Stimulated activated CD8-positive, alpha-beta memory T cell treated with anti-CD3 and anti-CD28 coated beads, Interleukin-4, amount 100 ng/mL, for 48 hours (primary cell): ENCODE results near the gene SYCP3.
"Not testable (repeated sequence)": the region's sequence is repeated elsewhere in the genome, so short reads cannot be mapped to it uniquely, and the experiment has no call there.

Experiments used
- DNase-seq: peaks from one replicate; pipeline ENCODE4 v3.0.0-alpha.2; 2020

Gene SYCP3

DNA sequence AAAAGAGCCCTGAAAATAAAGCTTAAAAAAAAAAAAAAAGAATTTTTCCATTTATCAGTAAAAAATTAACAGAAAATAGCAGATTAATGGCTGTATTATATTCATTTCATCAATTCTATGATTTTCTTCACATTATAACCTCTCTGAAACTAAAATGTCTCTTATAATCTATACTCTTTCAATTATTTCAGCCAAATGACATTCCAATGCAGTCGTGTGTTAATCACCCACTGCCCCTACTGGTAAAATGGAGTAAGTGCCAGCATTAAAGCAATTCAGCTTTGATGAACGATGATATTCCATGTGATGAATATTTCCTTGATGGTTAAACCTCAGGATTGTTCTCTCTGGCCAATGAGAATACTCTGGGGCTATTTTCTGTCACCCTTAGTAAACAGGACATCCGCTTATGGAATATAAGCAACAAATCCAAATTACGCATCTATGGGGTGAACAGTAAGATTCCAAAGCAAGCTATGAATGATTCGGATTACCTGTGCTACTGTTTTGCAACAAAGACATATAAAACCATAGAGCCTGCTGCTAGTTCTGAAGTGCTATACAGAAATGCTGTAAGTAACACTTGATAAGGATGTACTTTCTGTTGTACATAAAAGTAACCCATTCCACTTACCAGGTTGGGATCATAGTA lies 20.3 kb upstream of the SYCP3 start:
- no peak for DNase-seq

DNA sequence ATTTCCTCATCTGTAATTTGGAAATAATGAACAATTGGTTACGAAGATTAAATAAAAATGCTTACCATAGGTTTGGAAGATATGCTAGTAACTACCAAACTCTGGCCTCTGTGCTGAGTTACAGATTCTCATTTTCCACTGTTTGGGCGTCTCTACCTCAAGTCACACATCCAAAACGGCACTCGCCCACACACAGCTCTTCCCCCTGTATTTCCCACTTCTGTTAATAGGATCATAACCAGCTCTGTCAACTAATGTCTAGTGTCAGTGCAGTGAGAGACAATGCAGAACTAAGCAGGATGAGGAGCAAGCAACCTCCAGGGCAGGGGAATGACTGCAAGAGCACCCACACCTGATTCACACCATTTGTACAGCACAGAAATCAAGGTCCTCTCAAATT lies 10.9 kb upstream of the SYCP3 start:
- DNase-seq = no peak

DNA sequence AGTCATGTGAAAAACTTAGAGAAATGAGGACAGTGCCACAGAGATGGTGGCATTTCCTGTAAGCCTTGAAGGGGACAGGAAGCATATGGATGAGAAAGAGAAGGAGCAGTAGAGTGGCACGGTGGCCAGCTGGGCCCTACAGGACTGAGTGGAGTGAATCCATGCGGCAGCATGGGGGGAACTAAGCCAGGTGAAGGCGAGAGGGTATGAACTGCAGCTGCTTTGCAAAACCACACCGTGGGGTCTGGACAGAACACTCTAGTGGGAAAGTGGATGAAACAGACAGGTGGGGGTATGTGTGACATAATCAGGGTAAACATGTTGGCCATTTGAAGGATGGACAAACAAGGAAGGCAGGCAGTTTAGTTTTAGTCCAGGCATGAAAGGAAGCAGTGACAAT lies 10.4 kb upstream of the SYCP3 start:
- no peak for DNase-seq

DNA sequence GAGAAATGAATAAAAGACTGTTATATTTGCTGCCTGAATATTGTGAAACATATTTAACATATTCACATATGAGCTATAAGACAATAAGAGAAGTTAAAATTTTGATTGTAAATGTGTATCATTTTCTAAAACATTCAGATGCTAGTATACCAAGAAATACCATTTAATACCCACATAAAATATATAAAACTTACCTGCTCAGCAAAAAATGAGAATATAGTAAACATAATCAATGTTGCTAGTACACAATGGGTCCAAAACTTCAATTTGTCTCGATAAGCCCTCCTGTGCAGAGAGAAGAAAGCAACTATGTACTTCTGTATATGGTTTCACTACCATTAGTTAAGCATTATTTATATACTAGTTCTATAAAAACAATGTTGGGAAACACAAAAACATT lies 9.6 kb upstream of the SYCP3 start:
- no peak for DNase-seq

DNA sequence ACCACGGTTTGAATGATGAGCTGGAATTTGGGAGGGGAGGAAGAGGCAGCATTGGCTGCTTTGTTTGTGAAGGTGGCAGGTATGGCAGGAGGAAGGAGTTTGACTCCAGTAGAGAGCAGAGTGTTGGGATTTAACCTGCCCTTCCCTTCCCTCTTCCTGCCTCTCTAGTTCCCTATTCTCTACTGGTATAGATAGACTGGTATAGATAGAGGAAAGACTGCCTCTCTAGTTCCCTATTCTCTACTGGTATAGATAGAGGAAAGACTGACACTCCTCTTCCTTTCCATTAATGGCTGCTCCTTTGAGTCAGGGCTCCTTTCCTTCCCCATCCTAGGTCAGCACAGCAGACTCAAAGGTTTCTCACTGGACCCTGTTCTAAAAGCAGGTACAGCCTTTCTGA lies 8.4 kb upstream of the SYCP3 start:
- DNase-seq = no peak

DNA sequence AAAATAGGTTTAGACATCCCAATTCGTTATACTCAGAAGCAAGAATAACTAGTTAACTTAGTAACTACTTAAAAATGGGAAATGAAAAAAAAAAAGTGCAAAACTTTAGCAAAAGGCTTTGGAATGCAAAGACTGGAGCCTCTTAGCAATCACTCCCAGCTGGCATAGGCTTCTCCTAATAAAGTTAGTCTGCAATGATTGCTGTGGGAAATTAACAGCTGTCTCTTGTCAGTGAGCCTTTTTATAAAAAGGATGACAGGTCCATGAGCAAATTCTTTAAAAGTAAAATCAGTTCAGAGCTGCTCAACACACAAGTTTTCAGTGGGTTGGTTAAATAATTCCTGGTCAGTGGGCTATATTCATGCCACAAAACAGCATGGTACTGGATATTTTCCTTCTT lies 7.4 kb upstream of the SYCP3 start:
- DNase-seq = no peak

DNA sequence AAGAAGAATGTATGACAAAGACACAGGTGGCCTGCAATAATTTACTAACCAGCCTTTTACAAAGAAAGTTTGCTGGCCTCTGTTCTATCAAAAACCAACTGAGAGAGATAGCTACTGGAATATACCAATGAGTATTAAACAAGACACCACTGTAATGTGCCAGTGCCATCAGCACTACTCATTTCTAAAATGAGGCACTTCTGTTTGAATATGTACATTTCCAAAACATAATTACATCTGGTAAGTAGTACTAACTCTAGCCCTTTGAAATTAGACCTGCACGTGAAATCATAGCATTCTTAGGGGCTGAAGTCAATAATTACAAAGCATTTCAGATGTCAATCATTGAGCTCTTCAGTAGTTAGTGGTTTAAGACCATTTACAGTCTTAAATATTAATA lies 6.9 kb upstream of the SYCP3 start:
- no peak for DNase-seq

DNA sequence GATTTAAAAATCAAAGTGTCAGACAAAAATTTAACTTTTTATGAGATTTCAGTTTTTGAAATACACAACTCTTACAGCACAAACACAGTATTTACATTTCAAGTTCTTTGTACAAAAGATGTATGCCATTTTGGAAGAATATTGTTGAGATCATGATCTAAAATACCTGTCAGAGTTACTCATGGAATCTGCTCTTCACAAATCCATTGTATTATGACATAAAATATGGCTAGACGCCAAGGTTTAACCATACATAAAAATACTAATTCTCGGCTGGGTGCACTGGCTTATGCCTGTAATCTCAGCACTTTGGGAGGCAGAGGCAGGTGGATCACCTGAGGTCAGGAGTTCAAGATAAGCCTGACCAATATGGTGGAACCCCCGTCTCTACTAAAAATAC lies 6.2 kb upstream of the SYCP3 start:
- DNase-seq = no peak

DNA sequence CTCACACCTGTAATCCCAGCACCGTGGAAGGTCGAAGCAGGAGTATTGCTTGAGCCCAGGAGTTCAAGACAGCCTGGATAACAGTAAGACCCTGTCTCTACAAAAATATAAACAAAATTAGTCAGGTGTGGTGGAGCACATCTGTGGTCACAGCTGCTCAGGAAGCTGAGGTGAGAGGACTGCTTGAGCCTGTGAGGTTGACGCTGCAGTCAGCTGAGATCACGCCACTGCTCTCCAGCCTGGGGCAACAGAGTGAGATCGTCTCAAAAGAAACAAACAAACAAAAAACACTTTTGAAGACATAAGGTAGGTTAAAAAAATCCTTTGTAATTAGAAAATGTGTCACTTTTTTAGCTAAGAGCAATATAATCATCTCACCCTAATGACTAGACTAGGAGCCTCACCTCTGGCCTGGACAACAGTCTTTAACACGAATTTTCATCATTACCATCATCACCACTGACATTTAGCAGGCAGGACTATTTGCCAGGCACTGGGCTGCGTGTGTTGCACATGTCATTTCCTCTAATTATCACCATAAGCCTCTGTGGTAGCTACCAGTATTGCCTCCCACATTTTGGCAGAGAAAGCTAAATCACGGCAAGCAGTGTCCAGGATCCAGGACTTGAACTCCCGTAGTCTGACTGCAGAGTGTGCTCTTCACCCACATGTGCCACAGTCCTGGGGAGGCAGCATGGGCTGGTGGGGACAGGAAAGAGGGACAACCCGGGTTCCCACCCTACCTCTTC lies 4.6 kb upstream of the SYCP3 start:
- no peak for DNase-seq

DNA sequence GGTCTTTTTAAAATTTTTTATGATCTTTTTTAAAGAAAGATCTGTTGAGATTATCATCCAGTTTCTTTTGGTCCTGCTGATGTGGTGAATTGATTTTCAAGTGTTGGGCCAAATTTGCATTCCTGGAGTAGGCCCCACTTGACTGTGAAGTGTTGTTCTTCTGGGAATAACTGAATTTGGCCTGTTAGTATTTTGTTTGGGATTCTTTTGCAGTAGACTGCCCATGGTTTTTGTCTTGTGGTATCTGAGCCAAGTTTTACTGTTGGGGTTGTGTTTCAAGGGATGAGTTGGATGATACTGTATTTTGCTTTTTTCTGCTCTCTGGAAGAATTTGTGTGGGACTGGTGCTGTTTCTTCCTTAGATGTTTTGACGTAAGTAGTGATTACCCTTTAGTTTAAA lies 4.0 kb upstream of the SYCP3 start:
- DNase-seq = no peak

DNA sequence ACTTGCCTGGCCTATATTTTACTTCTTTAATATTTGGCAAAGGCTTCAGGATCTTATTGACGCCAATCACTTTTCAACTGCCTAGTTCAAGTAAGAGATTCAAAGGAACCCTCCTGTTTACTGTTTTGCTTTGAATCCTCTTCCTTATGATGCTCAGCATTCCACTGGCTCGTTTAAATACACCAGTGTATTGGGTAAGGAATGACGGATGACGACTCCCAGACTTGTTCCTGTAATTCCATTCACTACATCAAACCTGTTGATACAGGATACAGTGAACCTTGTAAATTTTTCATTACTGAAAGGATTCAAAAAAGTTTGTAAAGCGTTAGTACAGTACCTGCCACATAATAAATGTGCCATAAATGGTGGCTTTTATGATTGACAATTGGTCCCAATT lies 1.7 kb upstream of the SYCP3 start:
- no peak for DNase-seq

DNA sequence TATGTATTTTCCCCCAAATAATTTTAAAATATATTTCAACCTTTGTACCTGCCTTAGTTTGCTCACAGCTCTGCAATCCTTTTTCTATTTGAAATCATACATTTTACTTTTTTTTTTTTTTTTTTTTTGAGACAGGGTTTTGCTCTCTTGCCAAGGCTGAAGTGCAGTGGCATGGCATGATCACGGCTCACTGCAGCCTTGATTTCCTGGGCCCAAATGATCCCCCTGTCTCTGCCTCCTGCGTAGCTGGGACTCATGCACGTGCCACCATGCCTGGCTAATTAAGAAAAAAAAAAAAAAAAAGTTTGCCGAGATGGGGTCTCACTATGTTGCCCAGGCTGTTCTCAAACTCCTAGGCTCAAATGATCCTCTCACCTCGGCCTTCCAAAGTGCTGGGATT lies 1.3 kb upstream of the SYCP3 start:
- DNase-seq = no peak

DNA sequence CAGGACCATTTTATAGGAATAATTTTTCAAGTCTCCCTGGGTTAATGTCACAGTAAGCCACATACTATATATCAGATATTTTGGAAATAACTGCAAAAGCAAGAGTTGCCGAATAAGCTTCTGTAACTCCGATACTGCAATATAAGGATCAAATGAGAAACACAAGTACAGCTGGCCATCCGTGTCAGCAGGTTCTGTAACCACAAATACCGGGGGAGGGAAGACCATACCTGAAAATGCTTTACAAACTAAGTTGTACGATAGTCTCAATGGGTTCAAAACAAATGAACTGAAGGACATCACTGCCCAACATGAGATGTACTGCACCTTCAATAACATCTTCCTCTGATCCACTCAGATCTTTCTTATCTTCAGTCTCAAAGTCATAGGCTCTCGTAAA lies 1.8 kb downstream of the SYCP3 start:
- no peak for DNase-seq

DNA sequence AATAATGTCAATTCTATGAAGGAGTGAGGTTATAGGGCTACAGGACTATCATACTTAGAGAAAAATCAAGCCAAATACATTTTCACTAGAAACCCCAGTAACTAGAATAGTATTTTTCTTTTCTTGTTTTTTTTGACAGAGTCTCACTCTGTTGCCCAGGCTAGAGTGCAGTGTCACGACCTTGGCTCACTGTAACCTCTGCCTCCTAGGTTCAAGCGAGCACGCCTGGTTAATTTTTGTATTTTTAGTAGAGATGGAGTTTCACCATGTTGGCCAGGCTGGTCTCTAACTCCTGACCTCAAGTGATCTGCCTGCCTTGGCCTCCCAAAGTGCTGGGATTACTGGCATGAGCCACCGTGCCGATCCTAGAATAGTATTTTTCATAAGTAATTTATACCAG lies 4.8 kb downstream of the SYCP3 start:
- not testable (repeated sequence) for DNase-seq

DNA sequence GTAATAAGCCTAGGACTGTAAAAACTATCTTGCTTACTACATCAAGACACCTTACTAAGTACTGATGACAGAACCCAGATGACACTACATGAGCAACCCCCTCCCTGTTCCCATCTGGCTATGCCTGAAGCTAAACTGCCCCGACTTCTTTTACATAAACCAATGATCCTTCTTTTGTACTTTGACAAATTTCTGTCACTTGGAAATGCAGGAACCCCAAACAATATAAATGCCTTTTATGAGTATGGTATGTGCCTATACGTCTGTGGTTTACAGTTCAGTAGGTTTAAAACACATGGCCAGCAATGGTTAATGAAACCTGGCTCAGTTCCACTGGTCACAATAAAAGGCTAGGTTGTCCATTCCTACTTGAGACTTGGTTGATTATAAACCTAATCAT lies 6.1 kb downstream of the SYCP3 start:
- no peak for DNase-seq

DNA sequence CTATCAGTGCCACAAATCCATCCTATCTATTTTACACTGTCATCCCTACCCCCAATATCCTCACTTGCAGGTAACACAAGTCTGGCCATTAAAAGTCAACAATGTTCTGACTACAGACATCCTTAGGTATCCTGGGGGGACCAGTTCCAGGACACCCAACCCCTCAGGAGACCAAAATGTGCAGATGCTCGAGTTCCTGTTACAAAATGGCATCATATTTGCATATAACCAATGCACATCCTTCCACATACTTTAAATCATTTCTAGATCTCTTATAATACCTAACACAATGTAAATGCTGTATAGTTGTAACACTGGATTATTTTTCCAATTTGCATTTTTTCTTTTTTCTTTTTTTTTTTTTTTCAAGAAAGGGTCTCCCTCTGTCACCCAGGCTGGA lies 6.9 kb downstream of the SYCP3 start:
- no peak for DNase-seq

DNA sequence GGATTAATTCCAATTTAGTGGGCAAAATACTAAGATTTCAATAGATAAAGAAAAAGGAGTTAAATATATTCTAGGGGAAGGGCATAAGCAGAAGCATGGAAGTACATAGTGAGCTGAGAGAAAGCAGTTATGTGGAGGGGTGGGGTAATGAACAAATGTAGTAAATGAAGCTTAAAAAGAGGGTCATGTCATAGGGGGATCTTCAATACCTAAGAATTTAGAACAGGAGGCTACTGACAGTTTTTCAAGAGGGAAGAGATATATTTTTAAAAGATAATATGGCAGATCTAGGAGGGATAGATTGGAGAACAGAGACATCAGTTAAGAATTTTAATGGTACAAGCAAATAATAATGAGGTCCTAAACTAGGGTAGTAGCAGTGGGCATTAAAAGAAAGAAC lies 9.4 kb downstream of the SYCP3 start:
- DNase-seq = no peak

DNA sequence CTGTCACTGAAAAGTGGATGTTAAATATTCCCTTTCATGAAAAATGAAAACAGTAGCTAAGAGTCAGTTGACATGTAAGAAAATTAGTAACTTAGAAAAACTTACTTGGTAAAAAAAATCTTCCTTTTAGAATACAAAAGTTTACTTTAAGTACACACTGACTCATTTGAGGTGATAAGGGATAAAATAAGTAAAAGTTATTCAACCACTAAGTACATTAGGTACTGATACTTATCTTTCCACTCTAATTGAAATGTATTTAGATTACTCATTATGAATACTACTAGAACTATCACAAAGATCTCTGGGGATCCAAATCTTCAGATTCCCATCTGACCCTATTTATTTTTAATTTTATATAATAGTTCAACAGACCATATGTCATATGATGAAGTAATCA lies 12.2 kb downstream of the SYCP3 start:
- no peak for DNase-seq

DNA sequence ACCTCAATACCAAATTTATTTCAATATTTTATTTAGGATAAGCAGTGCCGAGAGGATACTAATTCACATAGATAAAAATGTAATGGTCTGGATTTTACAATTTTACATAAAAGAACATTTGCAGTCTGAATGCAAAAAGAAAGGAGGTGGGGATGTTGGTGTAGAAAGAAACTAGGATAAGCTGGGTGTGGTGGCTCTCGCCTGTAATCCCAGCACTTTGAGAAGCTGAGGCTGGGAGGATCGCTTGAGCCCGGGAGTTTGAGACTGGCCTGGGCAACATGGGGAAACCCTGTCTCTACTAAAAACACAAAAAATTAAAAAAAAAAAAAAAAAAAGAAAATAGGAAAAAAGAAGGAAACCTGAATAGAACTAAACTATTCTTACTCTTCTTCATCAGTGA lies 16.9 kb downstream of the SYCP3 start:
- no peak for DNase-seq

DNA sequence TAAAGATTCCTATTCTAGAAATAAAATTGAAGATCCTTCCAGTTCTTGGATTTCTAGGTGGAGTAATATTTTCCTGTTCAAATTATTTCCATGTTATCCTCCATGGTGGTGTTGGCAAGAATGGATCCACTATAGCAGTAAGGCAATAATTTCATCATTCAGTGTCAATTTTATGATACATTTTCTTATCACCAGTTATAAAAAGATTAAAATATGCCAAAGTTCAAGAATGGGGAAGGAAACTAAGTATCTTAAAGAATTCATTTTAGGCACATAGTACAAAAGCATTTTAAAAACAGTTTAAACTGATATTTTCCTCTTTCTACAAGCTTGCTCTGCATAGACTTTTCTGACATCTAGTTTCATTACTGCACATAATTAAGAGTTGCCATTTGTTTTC lies 19.1 kb downstream of the SYCP3 start:
- DNase-seq = no peak

DNA sequence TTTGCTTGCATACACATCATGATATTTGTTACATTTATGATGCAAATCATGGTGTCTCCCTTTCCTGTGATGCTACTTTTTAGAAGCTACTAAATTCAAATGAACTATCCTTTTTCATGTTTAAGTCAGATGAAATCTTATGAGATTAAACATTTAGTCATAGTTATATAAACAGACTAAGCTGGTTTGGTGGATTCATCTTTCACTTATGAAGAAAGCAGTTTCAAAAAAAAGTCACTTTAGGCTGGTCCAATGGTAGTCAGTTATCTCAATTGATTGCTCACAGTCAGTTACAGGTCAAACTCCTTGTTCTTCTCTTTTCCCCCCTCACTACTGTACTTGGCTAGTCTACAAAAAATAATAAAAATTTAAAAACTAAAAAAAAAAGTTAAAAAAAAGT lies 19.7 kb downstream of the SYCP3 start:
- DNase-seq = no peak

DNA sequence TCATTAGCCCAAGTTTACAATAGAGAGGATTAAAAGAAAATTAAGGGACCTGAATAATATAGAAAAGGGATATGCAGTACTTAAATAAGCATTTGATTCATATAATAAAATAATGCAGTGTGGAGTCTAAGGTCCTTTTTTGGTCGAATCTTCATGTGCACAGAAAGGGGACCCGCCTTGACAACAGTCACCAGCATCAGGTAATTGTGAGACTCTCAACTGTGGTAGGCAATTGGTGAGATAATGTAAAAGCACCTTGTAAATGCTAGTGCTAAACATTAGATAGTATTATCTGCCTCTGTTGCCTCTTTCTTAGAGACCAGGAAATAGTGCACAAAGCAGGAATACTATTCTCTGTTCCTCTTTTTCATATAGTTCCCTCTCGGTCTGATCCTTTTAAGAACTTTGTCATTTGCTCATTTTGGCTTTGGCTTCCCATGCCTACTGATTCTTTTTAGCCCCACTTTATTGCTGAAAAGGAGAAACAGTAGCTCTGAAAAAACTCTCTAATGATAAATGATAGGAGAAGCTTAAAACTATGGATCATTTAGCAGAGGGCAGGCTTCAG lies 24.3 kb downstream of the SYCP3 start:
- DNase-seq = no peak

DNA sequence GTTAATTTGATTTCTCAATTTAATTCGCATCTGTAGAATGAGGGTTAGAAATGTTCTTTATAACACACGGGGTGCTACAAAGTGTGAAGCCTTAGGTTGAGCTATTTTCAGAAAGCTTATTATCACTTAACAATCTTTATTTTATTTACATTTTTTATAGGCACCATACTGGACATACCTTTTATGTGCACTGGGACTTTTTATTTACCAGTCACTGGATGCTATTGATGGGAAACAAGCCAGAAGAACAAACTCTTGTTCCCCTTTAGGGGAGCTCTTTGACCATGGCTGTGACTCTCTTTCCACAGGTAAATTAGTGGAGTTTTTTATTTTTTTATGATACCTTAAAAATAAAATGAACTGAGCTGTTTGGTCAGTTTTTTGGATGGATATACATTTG lies 25.3 kb downstream of the SYCP3 start:
- DNase-seq = no peak

DNA sequence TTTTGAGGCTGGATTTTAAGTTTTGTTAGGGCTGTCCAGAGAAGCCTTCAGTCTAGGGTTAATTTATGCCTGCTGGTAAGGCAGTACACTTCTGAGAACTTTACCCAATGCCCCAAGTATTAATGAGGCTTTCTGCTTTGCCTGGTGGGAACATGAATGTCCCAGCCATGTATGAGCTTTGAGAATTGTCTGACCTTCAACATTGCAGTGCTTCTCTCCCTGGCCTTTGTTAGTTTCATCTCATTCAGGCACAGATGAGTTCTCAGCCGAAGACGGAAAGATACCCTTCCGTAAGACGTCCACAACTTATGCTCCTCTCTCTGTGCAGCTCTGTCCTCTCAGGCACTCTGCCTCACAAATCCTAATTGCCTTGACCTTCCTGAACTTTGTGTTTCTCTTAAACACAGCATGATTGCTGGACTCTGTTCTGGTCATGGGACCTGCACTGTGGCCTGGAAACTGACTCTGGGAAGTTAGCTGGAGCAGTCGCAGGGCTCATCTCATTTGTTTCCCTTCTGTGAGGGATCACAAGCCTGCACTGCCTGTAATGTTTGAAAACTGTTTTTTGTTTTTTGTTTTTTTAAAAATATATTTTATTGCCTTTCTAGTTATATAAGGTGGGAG lies 26.1 kb downstream of the SYCP3 start:
- no peak for DNase-seq
